ENCODE results near the gene PALM.
A peak's percentile ranks its signal among the peaks of the same experiment; 100 is the strongest.

DNA sequence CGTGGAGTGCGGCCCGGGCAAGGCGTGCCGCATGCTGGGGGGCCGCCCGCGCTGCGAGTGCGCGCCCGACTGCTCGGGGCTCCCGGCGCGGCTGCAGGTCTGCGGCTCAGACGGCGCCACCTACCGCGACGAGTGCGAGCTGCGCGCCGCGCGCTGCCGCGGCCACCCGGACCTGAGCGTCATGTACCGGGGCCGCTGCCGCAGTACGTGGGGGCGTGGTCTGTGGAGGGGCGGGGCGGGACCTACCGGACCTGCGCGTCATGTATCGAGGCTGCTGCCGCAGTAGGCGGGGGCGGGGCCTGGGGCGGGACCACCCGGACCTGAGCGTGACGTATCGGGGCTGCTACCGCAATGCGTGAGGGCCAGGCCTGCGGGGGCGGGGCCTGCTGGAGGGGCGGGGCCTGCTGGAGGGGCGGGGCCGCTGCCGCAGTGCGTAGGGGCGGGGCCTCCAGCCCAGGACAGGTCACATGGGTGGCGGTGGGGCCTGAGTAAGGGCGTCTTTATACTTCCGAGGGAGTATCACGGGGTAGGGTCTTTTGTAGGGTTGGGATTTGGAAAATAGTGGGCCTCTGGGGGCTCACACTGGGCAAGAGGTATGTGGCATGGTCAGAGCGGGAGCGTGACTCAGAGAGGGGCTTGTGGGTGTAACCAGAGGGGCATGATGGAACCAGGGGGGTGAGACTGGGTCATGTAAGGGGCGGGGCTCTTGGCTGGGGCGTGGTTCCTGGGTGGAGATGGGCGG, 28.3 kb upstream of the PALM start:
- TF ChIP-seq POLR2AphosphoS5 (IDR thresholded peaks at IDR 0.05; ENCODE audit: low read depth, low read length): no peak
- TF ChIP-seq, protein P1, sequence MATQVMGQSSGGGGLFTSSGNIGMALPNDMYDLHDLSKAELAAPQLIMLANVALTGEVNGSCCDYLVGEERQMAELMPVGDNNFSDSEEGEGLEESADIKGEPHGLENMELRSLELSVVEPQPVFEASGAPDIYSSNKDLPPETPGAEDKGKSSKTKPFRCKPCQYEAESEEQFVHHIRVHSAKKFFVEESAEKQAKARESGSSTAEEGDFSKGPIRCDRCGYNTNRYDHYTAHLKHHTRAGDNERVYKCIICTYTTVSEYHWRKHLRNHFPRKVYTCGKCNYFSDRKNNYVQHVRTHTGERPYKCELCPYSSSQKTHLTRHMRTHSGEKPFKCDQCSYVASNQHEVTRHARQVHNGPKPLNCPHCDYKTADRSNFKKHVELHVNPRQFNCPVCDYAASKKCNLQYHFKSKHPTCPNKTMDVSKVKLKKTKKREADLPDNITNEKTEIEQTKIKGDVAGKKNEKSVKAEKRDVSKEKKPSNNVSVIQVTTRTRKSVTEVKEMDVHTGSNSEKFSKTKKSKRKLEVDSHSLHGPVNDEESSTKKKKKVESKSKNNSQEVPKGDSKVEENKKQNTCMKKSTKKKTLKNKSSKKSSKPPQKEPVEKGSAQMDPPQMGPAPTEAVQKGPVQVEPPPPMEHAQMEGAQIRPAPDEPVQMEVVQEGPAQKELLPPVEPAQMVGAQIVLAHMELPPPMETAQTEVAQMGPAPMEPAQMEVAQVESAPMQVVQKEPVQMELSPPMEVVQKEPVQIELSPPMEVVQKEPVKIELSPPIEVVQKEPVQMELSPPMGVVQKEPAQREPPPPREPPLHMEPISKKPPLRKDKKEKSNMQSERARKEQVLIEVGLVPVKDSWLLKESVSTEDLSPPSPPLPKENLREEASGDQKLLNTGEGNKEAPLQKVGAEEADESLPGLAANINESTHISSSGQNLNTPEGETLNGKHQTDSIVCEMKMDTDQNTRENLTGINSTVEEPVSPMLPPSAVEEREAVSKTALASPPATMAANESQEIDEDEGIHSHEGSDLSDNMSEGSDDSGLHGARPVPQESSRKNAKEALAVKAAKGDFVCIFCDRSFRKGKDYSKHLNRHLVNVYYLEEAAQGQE (IDR thresholded peaks at IDR 0.05; ENCODE audit: insufficient read depth in 1 of 2, low read depth in 2 of 2, low read length in 2 of 2): no peak
- 0 out of 2 replicates have a peak, but pooled peaks have one; percentile 57 for TF ChIP-seq TAF1 (IDR thresholded peaks at IDR 0.05; ENCODE audit: borderline replicate concordance, insufficient read depth, low read length)
- no peak for TF ChIP-seq SIN3A (IDR thresholded peaks at IDR 0.05; ENCODE audit: borderline replicate concordance, insufficient read depth, low read length)
- TF ChIP-seq FOXP2 (optimal IDR thresholded peaks at IDR 0.05; ENCODE audit: borderline replicate concordance, extremely low read depth, extremely low read length, insufficient read depth): peak; percentile 87

Measured in PFSK-1 (cell line).